GM19468 (cell line): ENCODE measurements around the gene HOGA1.
"Not testable (repeated sequence)": the region's sequence is repeated elsewhere in the genome, so short reads cannot be mapped to it uniquely, and the experiment has no call there.

Experiments
- ATAC-seq: cut with Tn5 transposase; IDR thresholded peaks from one replicate; pipeline ENCODE4 v1.9.1; 2021; ENCODE audit warnings: mild to moderate bottlenecking, moderate library complexity, moderate number of reproducible peaks; ENCODE audit not compliant: unreplicated experiment; ENCODE audit errors: extremely low read depth

HOGA1 gene

DNA sequence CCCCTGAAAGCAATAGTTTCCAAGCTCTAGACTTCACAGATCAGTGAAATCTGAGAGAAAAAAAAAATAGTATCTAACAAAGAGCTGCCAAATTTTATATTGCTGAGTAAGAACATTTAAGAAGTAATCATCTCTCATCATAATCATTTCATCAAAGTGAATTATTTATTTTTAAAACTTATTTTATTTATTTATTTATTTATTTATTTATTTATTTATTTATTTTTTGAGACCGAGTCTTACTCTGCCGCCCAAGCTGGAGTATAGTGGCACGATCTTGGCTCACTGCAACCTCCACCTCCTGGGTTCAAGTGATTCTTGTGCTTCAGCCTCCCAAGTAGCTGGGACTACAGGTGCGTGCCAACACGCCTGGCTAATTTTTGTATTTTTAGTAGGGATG lies 7.7 kb upstream of the HOGA1 start:
- ATAC-seq = not testable (repeated sequence)

DNA sequence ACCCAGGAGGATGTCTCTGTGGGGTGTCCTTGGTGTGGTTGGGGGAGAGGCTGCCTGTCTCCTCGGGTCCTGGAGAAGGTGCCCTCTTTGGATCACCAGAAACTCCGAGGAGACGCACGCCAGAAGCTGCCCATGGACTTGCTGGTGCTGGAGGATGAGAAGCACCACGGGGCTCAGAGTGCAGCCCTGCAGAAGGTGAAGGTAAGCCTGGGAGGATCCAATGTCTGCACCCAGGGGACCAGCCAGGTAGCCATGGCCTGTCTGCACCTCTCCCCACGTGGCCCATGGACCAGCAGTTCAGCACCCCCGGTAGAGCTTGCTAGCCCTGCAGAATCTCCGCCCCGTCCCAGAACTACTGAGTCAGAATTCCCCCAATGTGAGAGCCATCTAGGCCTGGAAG lies 6.5 kb upstream of the HOGA1 start:
- no peak for ATAC-seq

DNA sequence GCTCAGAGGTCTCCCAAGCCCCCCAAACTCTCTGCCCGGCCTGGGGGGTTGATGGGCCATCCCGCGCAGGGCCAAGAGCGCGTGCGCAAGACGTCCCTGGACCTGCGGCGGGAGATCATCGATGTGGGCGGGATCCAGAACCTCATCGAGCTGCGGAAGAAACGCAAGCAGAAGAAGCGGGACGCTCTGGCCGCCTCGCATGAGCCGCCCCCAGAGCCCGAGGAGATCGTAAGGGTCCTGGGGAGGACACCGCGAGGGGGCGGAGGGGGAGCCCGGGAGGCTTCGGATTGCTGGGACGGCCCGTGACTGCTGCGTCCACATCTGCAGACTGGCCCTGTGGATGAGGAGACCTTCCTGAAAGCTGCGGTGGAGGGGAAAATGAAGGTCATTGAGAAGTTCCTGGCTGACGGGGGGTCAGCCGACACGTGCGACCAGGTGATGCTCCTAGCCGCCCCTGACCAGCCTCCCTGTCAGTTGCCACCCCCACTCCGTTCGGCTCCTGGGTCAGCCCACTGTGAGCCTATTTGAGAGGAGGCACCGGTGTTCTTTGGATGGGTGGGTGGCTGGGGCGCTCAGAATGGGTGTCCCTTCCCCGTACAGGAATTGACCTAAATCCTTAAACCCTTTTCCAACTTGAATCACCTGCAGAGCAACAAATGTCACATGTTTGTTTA lies 5.9 kb upstream of the HOGA1 start:
- no peak for ATAC-seq

DNA sequence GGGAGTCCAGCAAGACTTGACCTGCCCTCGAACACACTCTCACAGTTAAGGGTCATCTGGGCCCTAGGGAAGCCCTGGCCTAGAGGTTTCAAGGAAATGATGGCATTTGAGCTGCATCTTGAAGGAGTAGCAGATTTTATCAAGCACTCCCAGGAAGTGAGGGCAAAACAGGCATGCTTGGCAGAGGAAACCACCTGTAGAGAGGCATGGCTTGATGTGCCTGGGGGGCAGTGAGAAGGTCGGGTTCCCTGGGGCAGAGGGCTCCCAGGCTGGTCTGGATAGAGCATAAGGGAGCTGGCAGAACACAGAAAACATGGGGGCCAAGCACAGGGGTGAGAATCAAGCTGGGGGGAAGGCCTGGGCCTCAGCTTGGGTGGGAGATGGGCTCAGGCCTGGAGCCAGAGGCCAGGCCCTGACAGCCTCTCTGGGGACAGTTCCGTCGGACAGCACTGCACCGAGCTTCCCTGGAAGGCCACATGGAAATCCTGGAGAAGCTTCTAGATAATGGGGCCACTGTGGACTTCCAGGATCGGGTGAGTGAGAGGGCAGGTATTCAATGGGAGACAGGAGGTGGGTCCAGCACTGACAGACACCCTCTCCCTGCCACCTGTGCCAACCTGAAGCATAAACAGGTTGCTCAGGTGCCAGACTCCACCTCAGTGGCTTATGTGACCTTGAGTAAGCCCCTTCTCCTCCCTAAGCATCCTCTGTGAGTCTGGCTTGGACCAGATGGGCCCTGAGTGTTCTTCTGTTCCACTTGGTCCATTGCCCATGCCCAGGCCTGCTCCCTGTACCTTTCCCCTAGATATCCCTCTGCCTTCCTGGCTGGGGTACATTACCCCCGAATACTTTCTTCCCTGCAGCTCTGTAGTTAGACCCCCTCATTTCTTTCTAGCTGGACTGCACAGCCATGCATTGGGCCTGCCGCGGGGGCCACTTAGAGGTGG lies 3.5 kb upstream of the HOGA1 start:
- no peak for ATAC-seq

- ATAC-seq = no peak
These were observed 2.0 kb upstream of the HOGA1 start for GRCh38 chr10:97582169-97582568.

DNA sequence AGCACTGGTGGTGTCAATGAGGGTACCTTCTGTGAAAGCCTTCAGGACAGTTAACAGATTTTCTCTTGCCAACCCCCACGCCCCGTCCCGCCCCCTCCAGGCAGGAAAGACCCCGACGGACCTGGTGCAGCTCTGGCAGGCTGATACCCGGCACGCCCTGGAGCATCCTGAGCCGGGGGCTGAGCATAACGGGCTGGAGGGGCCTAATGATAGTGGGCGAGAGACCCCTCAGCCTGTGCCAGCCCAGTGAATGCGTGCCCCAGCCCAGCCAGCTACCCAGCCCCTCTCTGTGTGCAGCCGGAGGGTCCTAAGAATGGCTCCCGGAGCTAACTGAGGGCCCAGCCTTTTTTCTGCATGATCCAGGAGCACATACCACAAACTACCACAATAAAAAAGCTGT lies 713 bp upstream of the HOGA1 start:
- ATAC-seq = no peak

DNA sequence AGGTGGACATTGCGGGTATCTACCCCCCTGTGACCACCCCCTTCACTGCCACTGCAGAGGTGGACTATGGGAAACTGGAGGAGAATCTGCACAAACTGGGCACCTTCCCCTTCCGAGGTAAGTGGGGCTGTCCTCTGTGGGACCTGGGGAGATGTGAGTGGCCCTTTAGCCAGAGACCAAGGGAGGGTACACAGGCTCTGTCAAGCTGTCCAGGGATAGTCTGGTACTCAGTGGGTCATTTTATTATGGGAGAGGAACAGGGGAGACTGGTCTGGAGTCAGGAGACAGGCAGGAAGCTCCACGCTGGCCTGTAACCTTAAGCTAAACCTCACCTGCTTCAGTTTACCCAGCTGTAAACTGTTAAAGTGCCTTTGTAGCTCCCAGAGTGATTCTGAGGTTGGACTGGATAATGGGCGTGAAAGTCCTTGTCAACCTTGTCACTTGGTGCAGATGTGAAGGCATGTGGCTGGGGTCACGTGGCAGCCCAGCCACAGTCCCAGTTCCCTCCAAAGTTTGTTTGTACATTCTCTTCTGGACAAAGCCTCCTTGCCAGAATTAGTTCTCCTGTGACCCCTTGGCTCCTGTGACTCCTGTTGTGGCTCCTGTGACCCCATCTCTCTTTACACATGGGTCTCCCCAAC lies 729 bp downstream of the HOGA1 start:
- no peak for ATAC-seq

GRCh38 chr10:97585439-97585811 lies 1.2 kb downstream of the HOGA1 start:
- no peak for ATAC-seq

GRCh38 chr10:97587183-97587582 lies 3.0 kb downstream of the HOGA1 start:
- no peak for ATAC-seq

DNA sequence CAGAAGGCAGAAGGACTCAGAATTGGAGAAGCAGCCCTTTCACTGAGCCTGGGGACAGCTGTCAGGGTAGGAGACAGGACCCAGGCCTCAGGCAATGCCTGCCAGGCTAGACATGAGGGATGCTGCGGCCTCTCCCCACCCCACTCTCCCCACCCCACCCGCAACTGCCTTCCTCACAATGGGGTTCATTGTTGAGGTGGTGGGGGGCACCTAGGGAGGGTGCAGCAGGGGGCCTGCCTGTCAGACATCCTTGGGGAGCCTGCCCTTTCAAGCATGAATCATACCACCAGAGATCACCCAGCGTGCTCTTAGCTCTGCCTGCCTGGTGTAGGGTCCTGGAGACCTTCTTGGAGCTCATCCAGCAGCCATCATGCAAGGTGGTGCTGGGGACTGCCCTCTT lies 5.3 kb downstream of the HOGA1 start, which contains the start of gene C10orf62:
Gene C10orf62, plus strand, starts transcription at position 243 of the 400 bp plus-strand sequence. CDS start 177 bp downstream, outside the sequence.
- no peak for ATAC-seq

- no peak for ATAC-seq
These were observed 6.0 kb downstream of the HOGA1 start for GRCh38 chr10:97590082-97590747.

- no peak for ATAC-seq
These were observed 6.7 kb downstream of the HOGA1 start for GRCh38 chr10:97590748-97591495.

- ATAC-seq = no peak
These were observed 9.2 kb downstream of the HOGA1 start for GRCh38 chr10:97593421-97593820.

DNA sequence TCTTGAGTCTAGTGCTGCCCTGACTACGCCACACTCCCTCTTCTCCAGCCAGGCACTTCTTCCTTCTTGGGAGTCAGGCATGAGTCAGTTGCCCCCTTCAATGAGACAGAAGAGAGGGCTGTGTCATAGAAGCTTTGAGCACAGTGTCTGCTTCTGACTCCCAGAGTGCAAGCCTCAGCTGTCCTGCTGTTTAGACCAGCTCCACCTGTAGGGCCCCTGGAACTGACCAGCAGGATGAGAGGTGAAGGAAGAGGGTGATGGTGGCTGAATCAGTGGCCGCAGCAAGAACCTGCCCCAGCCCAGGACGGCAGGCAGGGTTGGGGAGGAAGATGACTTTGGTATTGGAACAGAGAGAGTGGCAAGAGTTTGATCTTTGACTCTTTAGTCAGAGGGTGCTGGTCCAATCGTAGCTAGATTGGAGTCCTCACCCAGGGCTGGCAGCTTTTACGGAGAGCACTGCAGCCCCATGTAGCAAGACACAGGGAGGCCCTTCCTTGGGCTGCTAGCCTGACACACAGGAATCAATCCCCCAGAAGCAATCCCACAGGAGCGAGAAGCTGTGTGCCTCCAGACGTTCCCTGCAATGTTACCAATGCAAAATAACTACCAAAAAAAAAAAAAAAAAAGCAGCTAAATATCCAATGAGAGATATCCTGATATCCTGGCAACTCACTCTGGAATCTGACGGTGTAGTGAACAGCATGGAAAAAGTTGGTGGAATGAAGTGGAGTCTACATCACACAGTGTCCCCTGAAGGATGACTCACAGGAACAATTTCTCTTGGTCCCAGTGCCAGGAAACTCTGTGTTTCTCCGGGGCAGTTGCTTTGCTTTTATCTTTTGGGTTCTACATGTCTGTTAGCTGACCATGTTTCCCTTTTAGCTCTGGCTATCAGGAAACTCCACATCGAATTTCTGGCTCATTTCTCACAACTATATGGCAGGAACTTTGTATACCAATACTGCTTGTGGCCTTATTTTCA lies 12.2 kb downstream of the HOGA1 start:
- ATAC-seq = no peak

GRCh38 chr10:97597778-97598177 lies 13.6 kb downstream of the HOGA1 start:
- ATAC-seq = no peak

DNA sequence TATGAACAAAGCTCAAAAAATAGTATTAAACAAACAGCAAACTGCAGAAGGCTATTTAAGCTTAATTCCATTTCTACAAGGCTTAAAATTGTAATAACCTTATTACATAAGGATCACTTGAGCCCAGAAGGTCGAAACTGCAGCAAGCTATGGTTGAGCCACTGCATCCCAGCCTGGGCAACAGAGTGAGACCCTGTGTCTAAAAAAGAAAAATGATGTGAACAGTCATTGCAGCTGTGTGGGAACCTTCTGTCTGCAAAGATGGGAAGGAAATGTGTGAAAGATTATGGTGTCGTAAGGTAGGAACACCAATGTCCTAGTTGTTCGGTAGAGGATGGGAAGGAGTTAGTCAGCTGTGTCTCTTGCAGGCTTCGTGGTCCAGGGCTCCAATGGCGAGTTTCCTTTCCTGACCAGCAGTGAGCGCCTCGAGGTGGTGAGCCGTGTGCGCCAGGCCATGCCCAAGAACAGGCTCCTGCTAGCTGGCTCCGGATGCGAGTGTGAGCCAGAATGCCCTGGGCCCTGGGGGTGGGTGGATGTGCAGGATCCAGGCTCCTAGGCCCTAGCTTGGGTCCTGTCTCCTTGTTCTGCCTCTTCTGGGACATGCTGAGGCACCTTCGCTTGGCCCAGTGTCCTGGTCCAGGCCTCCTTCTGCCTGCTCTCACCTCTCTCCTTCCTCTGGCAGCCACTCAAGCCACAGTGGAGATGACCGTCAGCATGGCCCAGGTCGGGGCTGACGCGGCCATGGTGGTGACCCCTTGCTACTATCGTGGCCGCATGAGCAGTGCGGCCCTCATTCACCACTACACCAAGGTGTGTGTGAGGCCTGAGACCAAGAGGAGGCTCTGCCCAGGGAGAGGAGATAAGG lies 14.4 kb downstream of the HOGA1 start:
- no peak for ATAC-seq

GRCh38 chr10:97599272-97599619 lies 15.1 kb downstream of the HOGA1 start:
- ATAC-seq = no peak

DNA sequence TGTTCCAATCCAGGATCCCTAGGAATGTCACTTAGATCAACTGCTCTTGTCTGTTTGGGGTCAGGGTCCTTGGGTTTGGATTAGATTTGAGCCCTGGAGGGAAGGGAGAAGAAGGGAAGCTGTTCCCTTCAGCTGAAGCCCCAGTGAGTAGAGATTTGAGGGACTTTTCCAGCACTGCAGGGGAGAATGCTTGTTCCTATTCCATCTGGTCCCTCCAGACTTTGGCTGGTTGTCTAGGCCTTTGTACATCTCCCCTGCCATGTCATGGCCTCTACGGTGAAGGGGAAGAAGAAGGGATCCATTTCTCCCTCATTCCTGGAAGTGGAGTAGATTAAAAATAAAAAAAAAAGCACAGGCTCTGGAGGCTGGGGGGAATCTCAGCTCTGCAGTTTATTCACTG lies 16.4 kb downstream of the HOGA1 start:
- ATAC-seq = no peak
